Measurements from ENCODE around the gene PWWP2B.

PWWP2B gene

DNA sequence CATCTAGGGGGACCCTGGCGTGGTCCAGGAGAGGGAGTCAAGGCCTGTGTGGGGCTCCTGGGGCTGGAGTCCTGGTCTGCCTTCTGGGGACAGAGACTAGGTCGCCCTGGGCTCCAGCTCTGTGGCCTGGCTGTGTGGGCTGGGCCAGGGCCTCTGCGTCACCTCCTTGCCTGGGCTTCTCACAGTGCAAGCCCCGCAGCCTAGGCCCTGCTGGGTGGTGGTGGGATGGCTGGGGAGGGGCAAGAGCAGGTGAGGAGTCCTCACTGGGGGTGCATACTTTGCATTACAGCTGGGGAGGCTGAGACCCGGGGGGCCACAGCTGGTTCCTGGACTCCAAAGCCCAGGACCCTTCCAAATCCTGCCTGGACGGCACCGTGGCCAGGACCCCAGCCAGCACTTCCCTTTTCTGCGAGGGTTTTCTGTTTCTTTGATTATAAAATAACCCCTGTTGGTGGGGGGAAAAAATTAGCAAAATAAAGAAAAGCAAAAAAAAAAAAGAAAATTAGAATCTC is 23.5 kb downstream of the PWWP2B start:
- H3K36me3 ChIP-seq (replicated peaks; ENCODE audit: low read depth, low read length), result peaks cover under 1% of the 10 kb centered on the region
- H2AFZ ChIP-seq (ENCODE audit: low read depth, low read length), result no peak overlapping the region
- H3K79me2 ChIP-seq (ENCODE audit: low read length), result no peaks in the 10 kb centered on the region
- TF ChIP-seq, protein P1, sequence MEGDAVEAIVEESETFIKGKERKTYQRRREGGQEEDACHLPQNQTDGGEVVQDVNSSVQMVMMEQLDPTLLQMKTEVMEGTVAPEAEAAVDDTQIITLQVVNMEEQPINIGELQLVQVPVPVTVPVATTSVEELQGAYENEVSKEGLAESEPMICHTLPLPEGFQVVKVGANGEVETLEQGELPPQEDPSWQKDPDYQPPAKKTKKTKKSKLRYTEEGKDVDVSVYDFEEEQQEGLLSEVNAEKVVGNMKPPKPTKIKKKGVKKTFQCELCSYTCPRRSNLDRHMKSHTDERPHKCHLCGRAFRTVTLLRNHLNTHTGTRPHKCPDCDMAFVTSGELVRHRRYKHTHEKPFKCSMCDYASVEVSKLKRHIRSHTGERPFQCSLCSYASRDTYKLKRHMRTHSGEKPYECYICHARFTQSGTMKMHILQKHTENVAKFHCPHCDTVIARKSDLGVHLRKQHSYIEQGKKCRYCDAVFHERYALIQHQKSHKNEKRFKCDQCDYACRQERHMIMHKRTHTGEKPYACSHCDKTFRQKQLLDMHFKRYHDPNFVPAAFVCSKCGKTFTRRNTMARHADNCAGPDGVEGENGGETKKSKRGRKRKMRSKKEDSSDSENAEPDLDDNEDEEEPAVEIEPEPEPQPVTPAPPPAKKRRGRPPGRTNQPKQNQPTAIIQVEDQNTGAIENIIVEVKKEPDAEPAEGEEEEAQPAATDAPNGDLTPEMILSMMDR (IDR thresholded peaks at IDR 0.05; ENCODE audit: low read depth, low read length), result no peak
- TF ChIP-seq EZH2phosphoT487 (IDR thresholded peaks at IDR 0.05; ENCODE audit: low read depth), result no peak
- peaks cover 30% of the 10 kb centered on the region for H3K4me1 ChIP-seq (ENCODE audit: low read length)
- no peak overlapping the region for H3K27ac ChIP-seq (ENCODE audit: low read length)
- no peak overlapping the region for H3K4me3 ChIP-seq (ENCODE audit: low read length)
- no peaks in the 10 kb centered on the region for H3K9me3 ChIP-seq (ENCODE audit: insufficient read depth, low read length)
- H4K20me1 ChIP-seq (ENCODE audit: insufficient read depth, low read length), result no peaks in the 10 kb centered on the region
- no peak overlapping the region for H3K4me2 ChIP-seq (ENCODE audit: low read length)
- H3K27me3 ChIP-seq (ENCODE audit: low read depth, low read length), result no peaks in the 10 kb centered on the region
- no peak overlapping the region for H3K9ac ChIP-seq (ENCODE audit: low read length)

DNA sequence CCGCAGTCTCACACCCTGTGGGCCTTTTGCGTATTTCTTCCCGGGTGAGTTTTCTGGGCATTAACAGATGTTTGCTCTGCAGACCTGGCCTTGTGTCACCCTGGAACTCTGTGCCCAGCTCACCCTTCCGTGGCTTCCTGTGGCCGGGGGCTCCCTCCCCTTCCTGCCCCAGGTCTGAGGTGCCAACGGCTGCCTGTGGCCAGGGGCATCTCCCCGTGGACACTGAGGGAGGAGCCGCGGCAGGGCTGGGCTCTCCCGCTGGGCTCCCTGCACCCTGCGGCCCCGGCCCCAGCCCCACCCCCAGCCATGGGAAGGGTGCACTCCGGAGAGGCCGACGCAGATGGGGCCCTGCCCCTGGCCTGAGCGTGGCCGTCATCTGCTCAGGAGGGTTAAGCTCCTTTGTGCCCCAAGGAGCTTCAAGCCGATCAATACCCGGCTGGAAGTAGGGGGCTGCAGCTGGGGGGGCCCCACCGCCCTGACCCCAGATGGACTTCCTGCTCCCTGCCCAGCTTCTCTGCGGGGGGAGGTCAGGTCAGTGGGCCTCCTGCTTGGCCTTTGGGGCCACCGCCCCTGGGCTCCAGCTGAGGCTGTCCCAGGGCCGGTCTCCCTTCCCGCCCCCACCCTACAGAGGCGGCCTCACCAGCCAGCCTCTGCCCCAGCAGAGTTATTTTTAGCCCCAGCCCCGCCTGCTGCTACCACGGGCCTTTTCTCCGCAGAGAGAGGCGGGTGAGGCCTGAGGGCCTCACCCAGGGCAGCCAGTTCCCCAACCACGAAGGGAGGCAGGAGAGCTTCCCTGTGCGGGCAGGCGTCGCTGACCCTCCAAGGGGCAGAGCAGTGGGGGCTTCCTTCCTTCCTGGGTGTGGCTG is 24.2 kb downstream of the PWWP2B start:
- H3K4me2 ChIP-seq (ENCODE audit: low read length), result peak overlapping the region; percentile 62
- H3K9ac ChIP-seq (ENCODE audit: low read length), result peak overlapping the region; percentile 47; the same call in 1 of the 2 replicates
- H3K4me1 ChIP-seq (ENCODE audit: low read length), result peaks cover 30% of the 10 kb centered on the region

DNA sequence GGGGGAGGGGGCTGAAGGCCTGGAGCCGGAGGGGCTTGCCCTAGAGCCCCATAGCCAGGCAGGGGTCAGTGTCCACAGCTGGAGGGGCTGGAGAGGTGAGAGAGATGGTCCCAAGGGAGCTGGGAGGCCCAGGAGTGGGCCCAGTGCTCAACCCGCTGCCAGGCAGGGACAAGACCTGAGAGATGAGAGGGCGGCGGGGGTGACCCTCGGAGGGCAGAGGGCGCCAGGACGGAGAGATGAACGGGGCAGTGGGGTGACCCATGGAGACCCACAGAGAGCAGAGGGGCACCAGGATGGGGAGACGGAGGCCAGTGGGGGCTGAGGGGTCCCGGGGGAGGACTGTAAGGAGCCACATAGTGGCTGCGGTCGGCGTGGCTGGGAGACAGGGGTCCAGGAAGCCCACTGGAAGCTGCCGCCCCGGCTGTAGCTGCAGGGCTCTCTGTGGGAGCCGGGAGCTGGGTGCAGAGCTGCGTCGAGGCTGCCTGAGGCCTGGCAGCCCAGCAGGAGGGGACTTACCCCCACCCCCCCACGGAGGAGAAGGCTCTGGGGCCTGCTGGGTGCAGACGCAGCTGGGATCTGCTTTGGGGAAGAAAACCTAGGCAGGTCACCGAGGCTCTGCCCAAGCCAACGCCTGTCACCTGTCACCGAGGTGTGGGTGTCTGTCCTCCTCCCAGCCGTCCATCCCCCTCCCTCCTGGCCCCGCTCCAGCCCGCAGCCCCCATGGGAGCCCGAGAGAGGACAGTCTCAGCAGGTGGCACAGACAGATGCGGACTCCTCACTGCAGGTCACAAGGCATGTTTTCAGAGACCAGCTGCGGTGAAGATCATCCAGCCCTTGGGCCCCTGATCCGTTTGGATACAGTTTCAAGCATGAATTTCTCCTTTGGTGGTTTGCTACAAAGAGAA is 25.1 kb downstream of the PWWP2B start:
- Histone ChIP-seq H3K4me2 (ENCODE audit: low read length) (peak overlapping the region; percentile 62), H3K27me3 (ENCODE audit: low read depth, low read length) (no peaks in the 10 kb centered on the region), H4K20me1 (ENCODE audit: insufficient read depth, low read length) (no peaks in the 10 kb centered on the region), H3K4me3 (ENCODE audit: low read length) (peak overlapping the region; percentile 18; the same call in 1 of the 2 replicates), H3K79me2 (ENCODE audit: low read length) (no peaks in the 10 kb centered on the region), H3K4me1 (ENCODE audit: low read length) (peaks cover 30% of the 10 kb centered on the region), H3K9me3 (ENCODE audit: insufficient read depth, low read length) (no peaks in the 10 kb centered on the region), H2AFZ (ENCODE audit: low read depth, low read length) (peak overlapping the region; percentile 73), H3K36me3 (replicated peaks; ENCODE audit: low read depth, low read length) (no peaks in the 10 kb centered on the region), H3K9ac (ENCODE audit: low read length) (peak overlapping the region; percentile 47; the same call in 1 of the 2 replicates), H3K27ac (ENCODE audit: low read length) (peak overlapping the region; percentile 40)
- TF ChIP-seq EZH2phosphoT487 (IDR thresholded peaks at IDR 0.05; ENCODE audit: low read depth), result no peak
- TF ChIP-seq, protein P1 (IDR thresholded peaks at IDR 0.05; ENCODE audit: low read depth, low read length), result no peak

More for the DNA sequence above, 24.2 kb downstream of the PWWP2B start:
- Histone ChIP-seq H3K79me2 (ENCODE audit: low read length) (no peaks in the 10 kb centered on the region), H3K36me3 (replicated peaks; ENCODE audit: low read depth, low read length) (no peaks in the 10 kb centered on the region), H3K27ac (ENCODE audit: low read length) (0 out of 2 replicates have a peak overlapping the region, but pooled peaks have one; percentile 40), H3K27me3 (ENCODE audit: low read depth, low read length) (no peaks in the 10 kb centered on the region), H4K20me1 (ENCODE audit: insufficient read depth, low read length) (no peaks in the 10 kb centered on the region), H3K9me3 (ENCODE audit: insufficient read depth, low read length) (no peaks in the 10 kb centered on the region), H3K4me3 (ENCODE audit: low read length) (no peak overlapping the region), H2AFZ (ENCODE audit: low read depth, low read length) (no peak overlapping the region)
- no peak for TF ChIP-seq EZH2phosphoT487 (IDR thresholded peaks at IDR 0.05; ENCODE audit: low read depth)
- TF ChIP-seq, protein P1 (IDR thresholded peaks at IDR 0.05; ENCODE audit: low read depth, low read length), result no peak
